ENCODE results near the gene PDE1A. TPM values are rescaled to one million over a fixed set of nuclear protein-coding genes. Genes with fewer than 3 reads are reported as not detected.

The PDE1A gene
- total RNA-seq, 1 donor: 42.0 TPM

DNA sequence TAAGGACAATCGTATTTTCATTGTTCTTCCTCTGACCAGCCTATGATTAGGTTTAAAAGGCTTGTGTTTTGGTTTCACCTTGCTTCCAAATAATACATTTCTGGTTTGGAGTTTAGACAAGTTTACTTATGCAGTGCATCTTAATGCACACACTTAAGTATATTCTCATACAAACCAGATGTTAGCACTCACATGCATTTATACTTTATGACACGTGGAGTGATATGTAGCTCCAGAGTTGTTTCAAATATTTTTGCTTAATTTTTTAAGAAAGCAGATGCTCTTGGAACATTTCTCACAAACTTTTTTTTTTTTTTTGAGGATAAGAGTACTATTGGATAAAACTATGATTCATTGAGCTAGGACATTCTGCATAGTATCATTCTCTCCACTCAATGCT, 109.9 kb downstream of the PDE1A start:
- H3K4me3 ChIP-seq (ENCODE audit: insufficient read depth, low read length): no peak overlapping the region
- no peak overlapping the region for H3K27ac ChIP-seq (ENCODE audit: low read depth, low read length)
- H2AFZ ChIP-seq (ENCODE audit: low read length): no peak overlapping the region
- peaks cover 19% of the 10 kb centered on the region for H3K4me1 ChIP-seq (ENCODE audit: insufficient read depth, low read length)
- no peak for DNase-seq (ENCODE audit: insufficient read length, low spot score, missing footprints)
- TF ChIP-seq, protein P1, sequence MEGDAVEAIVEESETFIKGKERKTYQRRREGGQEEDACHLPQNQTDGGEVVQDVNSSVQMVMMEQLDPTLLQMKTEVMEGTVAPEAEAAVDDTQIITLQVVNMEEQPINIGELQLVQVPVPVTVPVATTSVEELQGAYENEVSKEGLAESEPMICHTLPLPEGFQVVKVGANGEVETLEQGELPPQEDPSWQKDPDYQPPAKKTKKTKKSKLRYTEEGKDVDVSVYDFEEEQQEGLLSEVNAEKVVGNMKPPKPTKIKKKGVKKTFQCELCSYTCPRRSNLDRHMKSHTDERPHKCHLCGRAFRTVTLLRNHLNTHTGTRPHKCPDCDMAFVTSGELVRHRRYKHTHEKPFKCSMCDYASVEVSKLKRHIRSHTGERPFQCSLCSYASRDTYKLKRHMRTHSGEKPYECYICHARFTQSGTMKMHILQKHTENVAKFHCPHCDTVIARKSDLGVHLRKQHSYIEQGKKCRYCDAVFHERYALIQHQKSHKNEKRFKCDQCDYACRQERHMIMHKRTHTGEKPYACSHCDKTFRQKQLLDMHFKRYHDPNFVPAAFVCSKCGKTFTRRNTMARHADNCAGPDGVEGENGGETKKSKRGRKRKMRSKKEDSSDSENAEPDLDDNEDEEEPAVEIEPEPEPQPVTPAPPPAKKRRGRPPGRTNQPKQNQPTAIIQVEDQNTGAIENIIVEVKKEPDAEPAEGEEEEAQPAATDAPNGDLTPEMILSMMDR (IDR thresholded peaks at IDR 0.05; ENCODE audit: extremely low read depth, low read depth, low read length): no peak
- no peaks in the 10 kb centered on the region for H3K36me3 ChIP-seq (ENCODE audit: insufficient read depth, low read length)
- no peaks in the 10 kb centered on the region for H3K9me3 ChIP-seq (ENCODE audit: low read depth, low read length)
- no peak overlapping the region for H3K4me2 ChIP-seq (ENCODE audit: insufficient read depth, low read length)
- no peaks in the 10 kb centered on the region for H3K27me3 ChIP-seq (ENCODE audit: insufficient read depth, low read length)
- H3K79me2 ChIP-seq (ENCODE audit: insufficient read depth, low read length): no peaks in the 10 kb centered on the region
- no peaks in the 10 kb centered on the region for H4K20me1 ChIP-seq (ENCODE audit: insufficient read depth, low read length)

DNA sequence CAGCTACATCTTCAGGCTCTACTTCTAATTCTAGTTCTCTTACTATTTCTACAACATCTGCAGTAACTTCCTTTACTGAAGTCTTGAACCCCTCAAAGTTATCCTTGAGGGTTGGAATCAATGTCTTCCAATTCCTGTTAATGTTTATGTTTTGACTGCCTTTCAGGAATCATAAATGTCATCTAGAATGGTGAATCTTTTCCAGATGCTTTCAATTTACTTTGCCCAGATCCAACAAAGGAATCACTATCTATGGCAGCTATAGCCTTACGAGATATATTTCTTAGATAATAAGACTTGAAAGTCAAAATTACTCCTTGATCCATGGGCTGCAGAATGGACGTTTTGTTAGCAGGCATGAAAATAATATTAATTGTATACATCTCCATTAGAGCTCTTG, 123.9 kb downstream of the PDE1A start:
- TF ChIP-seq, protein P1 (IDR thresholded peaks at IDR 0.05; ENCODE audit: extremely low read depth, low read depth, low read length): no peak
- no peak overlapping the region for H3K27ac ChIP-seq (ENCODE audit: low read depth, low read length)
- H4K20me1 ChIP-seq (ENCODE audit: insufficient read depth, low read length): no peaks in the 10 kb centered on the region
- peaks cover 21% of the 10 kb centered on the region for H3K4me1 ChIP-seq (ENCODE audit: insufficient read depth, low read length)
- no peaks in the 10 kb centered on the region for H3K27me3 ChIP-seq (ENCODE audit: insufficient read depth, low read length)
- no peak overlapping the region for H3K4me3 ChIP-seq (ENCODE audit: insufficient read depth, low read length)
- H3K9me3 ChIP-seq (ENCODE audit: low read depth, low read length): no peaks in the 10 kb centered on the region
- H2AFZ ChIP-seq (ENCODE audit: low read length): no peak overlapping the region
- H3K36me3 ChIP-seq (ENCODE audit: insufficient read depth, low read length): no peaks in the 10 kb centered on the region
- no peaks in the 10 kb centered on the region for H3K79me2 ChIP-seq (ENCODE audit: insufficient read depth, low read length)
- no peak for DNase-seq (ENCODE audit: insufficient read length, low spot score, missing footprints)
- no peak overlapping the region for H3K4me2 ChIP-seq (ENCODE audit: insufficient read depth, low read length)

DNA sequence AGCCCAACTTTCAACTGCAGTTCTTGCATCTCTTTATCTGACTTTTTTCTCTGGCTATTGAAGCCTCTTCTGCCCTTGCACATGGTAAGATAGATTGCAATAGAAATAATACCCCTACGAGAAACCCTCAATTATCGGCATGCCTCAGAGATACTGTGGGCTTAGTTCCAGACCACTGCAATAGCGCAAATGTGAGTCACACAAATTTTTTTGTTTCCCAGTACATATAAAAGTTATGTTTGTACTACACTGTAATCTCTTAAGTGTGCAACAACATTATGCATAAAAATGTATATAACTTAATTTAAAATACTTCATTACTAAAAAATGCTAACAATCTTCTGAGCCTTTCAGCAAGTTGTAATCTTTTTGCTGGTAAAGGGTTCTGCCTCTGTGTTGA, 124.7 kb downstream of the PDE1A start:
- H3K79me2 ChIP-seq (ENCODE audit: insufficient read depth, low read length): no peaks in the 10 kb centered on the region
- H3K27ac ChIP-seq (ENCODE audit: low read depth, low read length): no peak overlapping the region
- peaks cover 21% of the 10 kb centered on the region for H3K4me1 ChIP-seq (ENCODE audit: insufficient read depth, low read length)
- H3K9me3 ChIP-seq (ENCODE audit: low read depth, low read length): no peaks in the 10 kb centered on the region
- H3K36me3 ChIP-seq (ENCODE audit: insufficient read depth, low read length): no peaks in the 10 kb centered on the region
- peak overlapping the region; percentile 26 for H3K4me2 ChIP-seq (ENCODE audit: insufficient read depth, low read length)
- no peaks in the 10 kb centered on the region for H3K27me3 ChIP-seq (ENCODE audit: insufficient read depth, low read length)
- TF ChIP-seq, protein P1 (IDR thresholded peaks at IDR 0.05; ENCODE audit: extremely low read depth, low read depth, low read length): no peak
- no peak overlapping the region for H3K4me3 ChIP-seq (ENCODE audit: insufficient read depth, low read length)
- peak; percentile 64 for DNase-seq (ENCODE audit: insufficient read length, low spot score, missing footprints)
- H4K20me1 ChIP-seq (ENCODE audit: insufficient read depth, low read length): no peaks in the 10 kb centered on the region
- no peak overlapping the region for H2AFZ ChIP-seq (ENCODE audit: low read length)

DNA sequence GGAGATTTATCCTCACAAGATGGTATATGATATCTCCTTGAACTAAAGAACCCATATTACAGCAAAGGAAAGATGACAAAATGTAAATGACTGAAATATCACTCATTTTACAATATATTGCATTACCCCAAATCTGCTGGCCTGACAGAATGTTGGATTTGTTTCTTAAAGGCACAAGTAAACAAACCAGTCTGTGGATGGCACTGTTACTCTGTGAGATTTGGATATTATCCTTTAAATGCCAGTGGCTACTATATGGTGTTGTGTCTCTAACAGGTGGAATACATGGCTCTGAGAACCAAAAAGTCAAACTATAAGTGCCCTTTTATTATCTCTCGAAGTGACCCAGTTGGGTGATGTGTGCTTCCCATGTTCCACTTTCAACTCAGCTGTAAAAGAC, 125.7 kb downstream of the PDE1A start:
- H2AFZ ChIP-seq (ENCODE audit: low read length): no peak overlapping the region

More for the DNA sequence above, 125.7 kb downstream of the PDE1A start:
- Histone ChIP-seq H3K9me3 (ENCODE audit: low read depth, low read length) (no peaks in the 10 kb centered on the region), H3K4me2 (ENCODE audit: insufficient read depth, low read length) (no peak overlapping the region), H3K79me2 (ENCODE audit: insufficient read depth, low read length) (no peaks in the 10 kb centered on the region), H3K27me3 (ENCODE audit: insufficient read depth, low read length) (no peaks in the 10 kb centered on the region), H4K20me1 (ENCODE audit: insufficient read depth, low read length) (no peaks in the 10 kb centered on the region), H3K4me1 (ENCODE audit: insufficient read depth, low read length) (peaks cover 21% of the 10 kb centered on the region), H3K27ac (ENCODE audit: low read depth, low read length) (no peak overlapping the region), H3K36me3 (ENCODE audit: insufficient read depth, low read length) (no peaks in the 10 kb centered on the region), H3K4me3 (ENCODE audit: insufficient read depth, low read length) (no peak overlapping the region)
- TF ChIP-seq, protein P1 (IDR thresholded peaks at IDR 0.05; ENCODE audit: extremely low read depth, low read depth, low read length): peak; percentile 14
- no peak for DNase-seq (ENCODE audit: insufficient read length, low spot score, missing footprints)

Data from osteoblast (primary cell).